ENCODE data around the gene GREB1.

GREB1 gene

GRCh38 chr2:11562011-11562410 lies 28.2 kb downstream of the GREB1 start:
- Histone ChIP-seq H3K27ac (no peak overlapping the region), H3K4me3 (no peak overlapping the region)
- TF ChIP-seq, protein P1, sequence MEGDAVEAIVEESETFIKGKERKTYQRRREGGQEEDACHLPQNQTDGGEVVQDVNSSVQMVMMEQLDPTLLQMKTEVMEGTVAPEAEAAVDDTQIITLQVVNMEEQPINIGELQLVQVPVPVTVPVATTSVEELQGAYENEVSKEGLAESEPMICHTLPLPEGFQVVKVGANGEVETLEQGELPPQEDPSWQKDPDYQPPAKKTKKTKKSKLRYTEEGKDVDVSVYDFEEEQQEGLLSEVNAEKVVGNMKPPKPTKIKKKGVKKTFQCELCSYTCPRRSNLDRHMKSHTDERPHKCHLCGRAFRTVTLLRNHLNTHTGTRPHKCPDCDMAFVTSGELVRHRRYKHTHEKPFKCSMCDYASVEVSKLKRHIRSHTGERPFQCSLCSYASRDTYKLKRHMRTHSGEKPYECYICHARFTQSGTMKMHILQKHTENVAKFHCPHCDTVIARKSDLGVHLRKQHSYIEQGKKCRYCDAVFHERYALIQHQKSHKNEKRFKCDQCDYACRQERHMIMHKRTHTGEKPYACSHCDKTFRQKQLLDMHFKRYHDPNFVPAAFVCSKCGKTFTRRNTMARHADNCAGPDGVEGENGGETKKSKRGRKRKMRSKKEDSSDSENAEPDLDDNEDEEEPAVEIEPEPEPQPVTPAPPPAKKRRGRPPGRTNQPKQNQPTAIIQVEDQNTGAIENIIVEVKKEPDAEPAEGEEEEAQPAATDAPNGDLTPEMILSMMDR (IDR thresholded peaks at IDR 0.05), result no peak
- DNase-seq (ENCODE audit: low spot score), result no peak

DNA sequence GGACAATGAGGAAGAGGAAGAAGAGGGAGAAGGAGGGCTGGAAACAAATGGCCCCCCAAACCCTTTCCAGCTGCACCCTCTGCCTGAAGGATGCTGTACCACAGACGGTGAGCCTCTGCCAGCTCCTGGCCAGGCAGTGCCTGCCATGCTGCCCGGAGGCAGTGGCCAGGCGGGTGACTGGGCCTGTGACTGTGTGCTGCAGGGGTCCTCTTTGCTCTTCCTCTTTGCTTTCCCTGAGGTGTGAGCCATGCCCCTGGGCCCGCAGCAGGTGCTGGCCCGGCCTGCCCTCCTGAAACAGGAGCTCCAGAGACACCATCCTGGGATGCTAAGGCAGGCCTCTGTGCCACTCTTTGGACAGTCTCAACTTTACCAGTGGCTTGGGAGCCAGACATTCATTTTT lies 28.6 kb downstream of the GREB1 start:
- H3K4me3 ChIP-seq, result no peak overlapping the region
- no peak overlapping the region for H3K27ac ChIP-seq
- TF ChIP-seq, protein P1 (IDR thresholded peaks at IDR 0.05), result no peak
- DNase-seq (ENCODE audit: low spot score), result no peak

GRCh38 chr2:11563784-11564666 lies 30.2 kb downstream of the GREB1 start:
- no peak overlapping the region for H3K4me3 ChIP-seq
- no peak for DNase-seq (ENCODE audit: low spot score)
- TF ChIP-seq, protein P1 (IDR thresholded peaks at IDR 0.05), result no peak
- H3K27ac ChIP-seq, result no peak overlapping the region

DNA sequence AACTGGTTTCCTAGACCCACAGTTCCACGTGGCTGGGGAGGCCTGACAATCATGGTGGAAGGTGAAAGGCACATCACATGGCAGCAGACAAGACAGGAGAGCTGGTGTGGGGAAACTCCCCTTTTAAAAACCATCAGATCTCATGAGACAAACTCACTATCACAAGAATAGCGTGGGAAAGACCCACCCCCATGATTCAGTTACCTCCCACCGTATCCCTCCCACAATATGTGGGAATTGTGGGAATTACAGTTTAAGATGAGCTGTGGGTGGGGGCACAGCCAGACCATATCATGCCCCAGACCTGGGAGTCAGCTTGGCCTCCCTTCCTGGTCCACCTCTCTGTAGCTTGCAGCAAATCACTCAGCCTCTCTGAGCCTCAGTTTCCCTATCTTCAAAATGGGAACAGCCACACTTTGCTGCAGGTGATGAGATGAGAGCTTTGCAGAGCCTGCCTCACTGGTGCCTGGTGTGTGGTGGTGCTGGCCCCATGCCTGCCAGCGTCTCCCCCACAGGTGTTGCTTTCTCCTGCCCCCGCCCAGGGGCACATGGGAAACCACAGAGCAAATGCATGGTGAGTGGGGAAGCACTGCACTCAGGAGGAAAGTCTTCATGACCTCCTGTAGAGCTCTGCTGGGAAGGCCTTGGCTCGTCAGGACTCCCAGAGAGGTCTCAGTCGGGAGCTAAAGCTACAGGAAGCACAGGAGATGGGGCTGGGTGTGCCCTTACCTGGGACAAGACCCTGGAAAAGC lies 31.1 kb downstream of the GREB1 start:
- Histone ChIP-seq H3K4me3 (no peak overlapping the region), H3K27ac (no peak overlapping the region)
- TF ChIP-seq, protein P1 (IDR thresholded peaks at IDR 0.05), result no peak
- no peak for DNase-seq (ENCODE audit: low spot score)

DNA sequence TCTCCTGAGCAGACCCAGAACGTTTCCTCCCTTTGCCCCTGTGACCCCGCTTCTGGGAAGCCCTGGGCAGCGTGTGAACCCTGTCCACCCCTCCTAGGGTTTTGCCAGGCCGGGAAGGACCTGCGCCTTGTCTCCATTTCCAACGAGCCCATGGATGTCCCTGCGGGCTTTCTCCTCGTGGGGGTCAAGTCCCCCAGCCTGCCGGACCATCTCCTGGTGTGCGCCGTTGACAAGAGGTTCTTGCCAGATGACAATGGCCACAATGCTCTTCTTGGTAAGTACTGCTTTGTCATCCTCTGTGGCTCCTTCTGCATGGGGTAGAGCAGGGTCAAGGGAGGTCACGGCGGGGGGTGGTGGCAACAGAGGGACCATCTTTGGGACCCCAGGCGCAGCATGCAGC lies 32.5 kb downstream of the GREB1 start:
- TF ChIP-seq, protein P1 (IDR thresholded peaks at IDR 0.05), result no peak
- Histone ChIP-seq H3K27ac (no peak overlapping the region), H3K4me3 (no peak overlapping the region)
- DNase-seq (ENCODE audit: low spot score), result no peak

DNA sequence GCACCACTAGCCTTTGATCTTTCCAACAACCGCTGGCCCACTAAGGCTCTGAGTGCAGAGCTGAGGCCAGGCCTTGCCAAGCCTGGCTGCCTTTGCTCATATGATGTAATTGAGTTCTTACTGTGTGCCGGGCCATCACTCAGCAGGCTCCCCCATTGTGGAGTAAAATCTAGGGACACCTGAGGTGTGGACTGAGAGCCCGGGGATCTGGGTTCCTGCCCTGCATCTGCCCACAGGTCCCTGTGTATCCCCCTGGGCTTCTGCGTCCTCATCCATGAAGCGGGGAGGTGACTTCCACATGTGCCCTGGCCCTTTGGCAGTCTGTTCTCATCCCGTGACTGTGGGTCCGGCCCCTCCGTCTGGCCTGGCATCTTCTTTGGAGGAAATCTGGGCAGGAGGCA lies 33.8 kb downstream of the GREB1 start:
- Histone ChIP-seq H3K27ac (no peak overlapping the region), H3K4me3 (no peak overlapping the region)
- TF ChIP-seq, protein P1 (IDR thresholded peaks at IDR 0.05), result no peak
- no peak for DNase-seq (ENCODE audit: low spot score)
